UCSD-AML1 (cell line): ENCODE data around the gene CCDC9.
"Not testable (repeated sequence)": the region's sequence is repeated elsewhere in the genome, so short reads cannot be mapped to it uniquely, and the experiment has no call there.

Experiments used
- DNase-seq: peaks from one replicate; lab custom pipeline; 2025; ENCODE audit not compliant: unreplicated experiment; lab: John Stamatoyannopoulos, UW

The CCDC9 gene

GRCh38 chr19:47231215-47232054, 24.9 kb upstream of the CCDC9 start:
- DNase-seq = peak; percentile 92

GRCh38 chr19:47232422-47233211, 23.7 kb upstream of the CCDC9 start:
- DNase-seq = peak; percentile 53

GRCh38 chr19:47236072-47236675, 20.2 kb upstream of the CCDC9 start:
- no peak for DNase-seq

DNA sequence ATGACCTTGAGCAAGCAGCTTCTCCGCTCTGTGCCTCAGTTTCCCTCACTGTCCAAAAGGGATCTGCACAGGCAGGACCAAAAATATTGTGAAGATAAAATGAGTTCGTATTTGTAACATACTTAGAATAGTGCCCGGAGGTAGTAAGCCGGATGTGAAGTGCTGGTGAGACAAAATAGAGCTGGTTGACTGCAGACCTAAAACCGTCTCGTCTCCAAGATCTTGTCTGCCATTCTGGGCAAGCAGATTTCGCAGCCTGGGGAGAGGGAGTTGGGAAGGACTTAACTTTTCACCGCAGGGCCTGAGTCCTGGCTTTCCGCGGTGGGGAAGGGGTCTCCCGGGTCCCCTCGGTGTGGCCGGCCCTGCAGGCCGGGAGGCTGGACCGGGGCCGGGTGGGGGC, 17.2 kb upstream of the CCDC9 start:
- no peak for DNase-seq

GRCh38 chr19:47239610-47240296, 16.6 kb upstream of the CCDC9 start:
- no peak for DNase-seq

- DNase-seq = no peak
These were observed 15.8 kb upstream of the CCDC9 start for GRCh38 chr19:47240556-47240955.

GRCh38 chr19:47240996-47241918, 15.1 kb upstream of the CCDC9 start:
- peak; percentile 78 for DNase-seq

DNA sequence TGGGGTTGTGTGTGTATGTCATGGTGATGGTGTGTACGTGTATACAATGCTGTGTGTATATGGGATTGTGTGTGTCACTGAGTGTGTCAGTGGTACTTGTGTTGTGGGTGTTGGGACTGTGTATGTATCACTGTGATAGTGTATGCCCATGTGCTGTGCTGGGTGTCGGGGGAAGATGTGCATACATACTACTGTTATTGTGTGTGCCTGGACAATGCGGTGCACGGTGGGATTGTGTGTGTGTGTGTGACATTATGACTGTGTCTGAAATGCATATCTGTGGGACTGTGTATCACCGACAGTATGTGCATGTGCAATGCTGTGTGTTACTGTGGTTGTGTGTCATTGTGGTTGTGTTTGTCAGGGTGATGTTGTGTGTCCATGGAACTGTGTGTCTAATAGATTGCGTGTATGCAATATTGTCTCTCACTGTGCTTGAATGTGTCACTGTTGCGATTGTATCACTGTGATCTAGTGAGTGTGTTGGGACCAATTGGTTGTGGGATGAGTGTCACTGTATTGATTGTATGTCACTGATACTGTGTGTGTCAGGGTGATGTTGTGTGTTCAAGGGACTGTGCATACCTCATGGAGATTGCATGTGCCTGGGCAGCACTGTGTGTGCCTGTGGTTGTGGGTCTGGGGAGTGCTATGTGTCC, 14.3 kb upstream of the CCDC9 start:
- no peak for DNase-seq

DNA sequence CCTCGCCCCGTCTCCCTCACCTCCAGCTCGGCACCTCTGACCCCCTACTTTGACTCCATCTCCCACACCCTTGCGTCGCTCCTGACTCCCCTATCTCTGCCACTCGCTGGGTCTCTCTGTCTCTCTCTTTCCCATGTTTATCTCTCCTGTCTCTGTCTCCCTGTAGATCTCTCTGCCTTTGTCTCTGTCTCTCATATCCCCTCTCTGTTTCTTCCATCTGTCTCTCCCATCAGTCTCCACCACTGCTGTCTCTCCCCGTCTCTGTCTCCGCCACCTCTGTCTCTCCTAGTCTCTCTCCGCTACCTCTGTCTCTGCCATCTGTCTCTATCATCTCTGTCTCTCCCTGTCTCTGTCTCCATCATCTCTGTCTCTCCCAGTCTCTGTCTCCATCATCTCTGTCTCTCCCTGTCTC, 13.0 kb upstream of the CCDC9 start:
- no peak for DNase-seq

DNA sequence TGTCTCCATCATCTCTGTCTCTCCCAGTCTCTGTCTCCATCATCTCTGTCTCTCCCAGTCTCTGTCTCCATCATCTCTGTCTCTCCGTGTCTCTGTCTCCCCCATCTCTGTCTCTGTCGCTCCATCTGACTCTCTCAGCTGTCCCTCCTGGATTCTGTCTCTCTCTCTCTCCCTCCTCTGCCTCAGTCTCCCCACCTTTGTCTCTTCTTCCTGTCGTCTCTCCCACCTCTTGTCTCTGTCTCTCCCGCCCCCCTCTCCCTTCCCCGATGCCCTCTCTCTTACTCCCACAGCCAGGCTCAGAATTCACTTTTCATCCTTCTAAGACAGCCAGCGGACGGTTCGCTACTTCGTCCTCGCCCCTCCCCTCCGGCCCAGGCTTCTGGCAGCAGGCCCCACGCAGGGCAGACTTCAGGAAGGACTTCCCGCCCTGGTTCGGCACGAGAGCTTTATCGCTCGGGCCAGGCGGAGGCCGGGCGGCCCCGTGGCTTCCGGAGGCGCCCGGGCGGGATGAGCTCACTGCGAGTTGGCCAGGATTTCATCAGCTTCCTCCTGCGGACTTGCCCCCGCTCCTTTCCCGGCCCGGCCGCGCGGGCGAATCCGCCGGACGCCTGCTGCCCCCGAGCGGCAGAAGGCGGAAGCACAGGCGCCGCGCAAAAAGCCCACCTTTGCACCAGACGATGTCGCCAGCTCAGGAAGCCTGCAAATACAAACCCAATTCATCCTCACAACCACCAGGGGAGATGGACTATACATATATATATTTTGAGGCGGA, 12.4 kb upstream of the CCDC9 start:
- DNase-seq = peak; percentile 99

- peak; percentile 85 for DNase-seq
These were observed 8.9 kb upstream of the CCDC9 start for GRCh38 chr19:47247308-47247990.

DNA sequence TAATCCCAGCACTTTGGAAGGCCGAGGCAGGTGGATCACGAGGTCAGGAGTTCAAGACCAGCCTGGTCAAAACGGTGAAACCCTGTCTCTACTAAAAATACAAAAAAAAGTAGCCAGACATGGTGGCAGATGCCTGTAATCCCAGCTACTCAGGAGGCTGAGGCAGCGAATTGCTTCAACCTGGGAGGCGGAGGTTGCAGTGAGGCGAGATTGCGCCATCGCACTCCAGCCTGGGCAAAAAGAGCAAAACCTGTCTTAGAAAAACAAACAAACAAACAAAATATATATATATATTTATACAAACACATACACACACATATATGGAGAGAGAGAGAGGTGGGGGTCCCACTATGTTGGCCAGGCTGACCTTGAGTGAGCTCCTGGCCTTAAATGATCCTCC, 3.3 kb upstream of the CCDC9 start:
- not testable (repeated sequence) for DNase-seq

- DNase-seq = no peak
These were observed 2.9 kb upstream of the CCDC9 start for GRCh38 chr19:47253467-47253881.

DNA sequence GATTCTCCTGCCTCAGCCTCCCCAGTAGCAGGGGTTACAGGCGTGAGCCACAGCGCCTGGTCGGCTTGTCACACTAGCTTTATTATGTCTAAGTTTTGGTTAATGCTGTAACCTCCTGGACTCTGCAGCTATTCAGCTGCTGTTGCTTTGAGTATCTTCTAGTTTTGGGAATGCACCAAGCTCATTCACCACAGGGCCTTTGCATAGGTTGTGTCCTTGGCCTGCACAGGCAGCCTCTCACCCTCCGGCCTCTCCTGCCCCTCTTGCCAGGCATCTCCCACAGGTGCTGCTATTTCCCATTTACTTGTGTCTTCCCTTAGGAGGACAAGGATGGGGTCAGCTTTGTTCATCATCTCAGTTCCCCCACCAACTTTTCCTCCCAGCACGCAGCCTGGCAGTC, 2.4 kb upstream of the CCDC9 start:
- DNase-seq = no peak

GRCh38 chr19:47256693-47257410, 527 bp downstream of the CCDC9 start:
- peak; percentile 100 for DNase-seq

DNA sequence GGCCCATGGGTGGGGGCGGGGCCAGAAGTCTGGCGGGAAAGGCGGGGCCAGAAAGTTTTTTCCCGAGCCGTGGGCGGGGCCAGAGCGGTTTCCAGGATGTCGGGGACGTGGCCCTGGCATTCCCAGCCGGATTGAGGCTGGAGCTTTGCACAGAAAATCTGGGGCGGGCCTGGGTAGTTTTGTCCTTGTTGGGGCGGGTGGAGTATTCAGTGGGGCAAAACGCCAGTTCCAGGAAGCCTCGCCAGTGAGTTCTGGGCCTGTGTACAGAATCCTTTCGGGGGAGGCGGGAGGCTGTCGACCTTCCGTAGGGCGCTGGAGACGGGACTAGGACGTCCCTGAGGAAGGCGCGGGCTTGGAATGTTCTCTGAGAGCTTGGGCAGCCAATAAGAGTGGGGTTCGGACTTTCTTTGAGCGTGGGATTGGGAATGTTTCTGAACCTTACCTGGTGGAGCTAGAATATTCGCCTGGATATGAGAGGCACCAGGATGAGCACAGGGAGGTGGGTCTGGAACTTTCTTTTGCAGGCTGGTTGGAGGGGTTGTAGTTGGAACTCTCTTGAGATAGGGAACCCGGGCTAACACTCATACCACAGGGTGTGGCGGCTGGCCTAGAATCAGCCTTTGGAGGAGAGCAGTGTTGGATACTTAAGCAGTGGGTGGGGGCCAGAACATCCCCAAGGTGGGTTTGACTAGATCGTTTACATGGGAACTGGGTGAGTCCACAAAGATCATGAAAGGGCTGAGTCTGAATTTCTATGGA, 1.3 kb downstream of the CCDC9 start:
- DNase-seq = no peak

- DNase-seq = no peak
These were observed 2.1 kb downstream of the CCDC9 start for GRCh38 chr19:47258434-47258833.
